Osteoblast (primary cell): ENCODE data around the gene CFB. TPM values are rescaled to one million over a fixed set of nuclear protein-coding genes. Genes with fewer than 3 reads are reported as not detected.

Experiments used
- DNase-seq: peaks from one replicate; pipeline ENCODE4 v3.0.0; 2011; ENCODE audit warnings: low spot score, mixed read lengths; ENCODE audit not compliant: insufficient read length; ENCODE audit errors: missing footprints
- H2AFZ ChIP-seq: 2 replicates; pipeline ENCODE4 v1.6.0; 2011; ENCODE audit warnings: mild to moderate bottlenecking, low read length
- H3K27ac ChIP-seq: 2 replicates; pipeline ENCODE4 v1.5.1; 2011; ENCODE audit warnings: mild to moderate bottlenecking, low read depth, low read length, moderate library complexity
- H3K27me3 ChIP-seq: 2 replicates; pipeline ENCODE4 v1.6.0; 2012; ENCODE audit warnings: mild to moderate bottlenecking, control low read depth, inconsistent platforms, low read length, moderate library complexity; ENCODE audit not compliant: insufficient read depth
- H3K36me3 ChIP-seq: 2 replicates; pipeline ENCODE4 v1.5.1; 2011; ENCODE audit warnings: mild to moderate bottlenecking, low read length, control low read depth, moderate library complexity; ENCODE audit not compliant: insufficient read depth
- H3K4me1 ChIP-seq: 2 replicates; pipeline ENCODE4 v1.5.1; 2011; ENCODE audit warnings: mild to moderate bottlenecking, low read length, control low read depth, moderate library complexity; ENCODE audit not compliant: insufficient read depth
- H3K4me2 ChIP-seq: 2 replicates; pipeline ENCODE4 v1.6.0; 2011; ENCODE audit warnings: mild to moderate bottlenecking, low read length; ENCODE audit not compliant: insufficient read depth
- H3K4me3 ChIP-seq: fragments of 200-600 bp; sonication (generic); 3 replicates; pipeline ENCODE4 v1.5.1; 2012; ENCODE audit warnings: mild to moderate bottlenecking, low read length, inconsistent platforms; ENCODE audit not compliant: insufficient read depth
- H3K79me2 ChIP-seq: 2 replicates; pipeline ENCODE4 v1.6.0; 2012; ENCODE audit warnings: mild to moderate bottlenecking, low read length, control low read depth, inconsistent platforms; ENCODE audit not compliant: insufficient read depth
- H3K9me3 ChIP-seq: 2 replicates; pipeline ENCODE4 v1.5.1; 2011; ENCODE audit warnings: low read depth, low read length, control low read depth
- H4K20me1 ChIP-seq: 2 replicates; pipeline ENCODE4 v1.6.0; 2012; ENCODE audit warnings: mild to moderate bottlenecking, low read length, control low read depth; ENCODE audit not compliant: insufficient read depth
- total RNA-seq: library from RNA; depleted of rRNA; stranded (reverse); fragments of >200 nt; gene quantifications from 2 replicates; pipeline ENCODE4 v1.2.3, GENCODE V29; 2012
- TF ChIP-seq, protein P1 (sequence below): IDR thresholded peaks from 2 replicates; pipeline ENCODE4 v1.5.1; 2011; ENCODE audit warnings: mild to moderate bottlenecking, low read depth, low read length, moderate library complexity; ENCODE audit errors: extremely low read depth

The CFB gene
- total RNA-seq, 1 donor = 26.8 TPM

DNA sequence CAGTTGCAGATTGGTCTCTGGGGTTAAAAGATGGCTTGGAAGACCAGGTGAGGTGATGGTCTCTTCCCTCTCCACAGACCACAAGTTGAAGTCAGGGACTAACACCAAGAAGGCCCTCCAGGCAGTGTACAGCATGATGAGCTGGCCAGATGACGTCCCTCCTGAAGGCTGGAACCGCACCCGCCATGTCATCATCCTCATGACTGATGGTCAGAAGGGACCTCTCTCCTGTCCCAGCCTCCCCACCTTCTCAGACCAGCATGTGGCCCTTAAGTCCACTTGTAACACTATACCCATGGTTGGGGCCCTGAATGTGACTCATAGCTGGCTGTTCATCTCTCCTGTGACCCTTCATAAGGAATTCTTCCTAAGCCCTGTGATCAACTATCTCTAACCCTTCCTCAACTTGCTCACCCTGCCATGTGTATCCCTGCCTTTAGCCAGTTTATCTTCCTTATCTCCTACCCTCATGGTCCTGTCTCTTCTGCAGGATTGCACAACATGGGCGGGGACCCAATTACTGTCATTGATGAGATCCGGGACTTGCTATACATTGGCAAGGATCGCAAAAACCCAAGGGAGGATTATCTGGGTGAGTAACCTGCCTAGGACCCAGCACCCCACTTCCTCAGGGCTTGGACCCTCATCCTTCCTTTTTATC, 3.0 kb downstream of the CFB start:
- H4K20me1 ChIP-seq = no peaks in the 10 kb centered on the region
- H3K9me3 ChIP-seq = no peaks in the 10 kb centered on the region
- H3K4me1 ChIP-seq = peaks cover 23% of the 10 kb centered on the region
- H3K27ac ChIP-seq = no peak overlapping the region
- no peak overlapping the region for H3K4me2 ChIP-seq
- DNase-seq = peak; percentile 84
- no peaks in the 10 kb centered on the region for H3K79me2 ChIP-seq
- TF ChIP-seq, protein P1, sequence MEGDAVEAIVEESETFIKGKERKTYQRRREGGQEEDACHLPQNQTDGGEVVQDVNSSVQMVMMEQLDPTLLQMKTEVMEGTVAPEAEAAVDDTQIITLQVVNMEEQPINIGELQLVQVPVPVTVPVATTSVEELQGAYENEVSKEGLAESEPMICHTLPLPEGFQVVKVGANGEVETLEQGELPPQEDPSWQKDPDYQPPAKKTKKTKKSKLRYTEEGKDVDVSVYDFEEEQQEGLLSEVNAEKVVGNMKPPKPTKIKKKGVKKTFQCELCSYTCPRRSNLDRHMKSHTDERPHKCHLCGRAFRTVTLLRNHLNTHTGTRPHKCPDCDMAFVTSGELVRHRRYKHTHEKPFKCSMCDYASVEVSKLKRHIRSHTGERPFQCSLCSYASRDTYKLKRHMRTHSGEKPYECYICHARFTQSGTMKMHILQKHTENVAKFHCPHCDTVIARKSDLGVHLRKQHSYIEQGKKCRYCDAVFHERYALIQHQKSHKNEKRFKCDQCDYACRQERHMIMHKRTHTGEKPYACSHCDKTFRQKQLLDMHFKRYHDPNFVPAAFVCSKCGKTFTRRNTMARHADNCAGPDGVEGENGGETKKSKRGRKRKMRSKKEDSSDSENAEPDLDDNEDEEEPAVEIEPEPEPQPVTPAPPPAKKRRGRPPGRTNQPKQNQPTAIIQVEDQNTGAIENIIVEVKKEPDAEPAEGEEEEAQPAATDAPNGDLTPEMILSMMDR = no peak
- H3K4me3 ChIP-seq = no peak overlapping the region
- H3K27me3 ChIP-seq = no peaks in the 10 kb centered on the region
- no peak overlapping the region for H2AFZ ChIP-seq
- H3K36me3 ChIP-seq = peaks cover 27% of the 10 kb centered on the region

- Histone ChIP-seq H3K4me3 (no peak overlapping the region), H3K27me3 (no peaks in the 10 kb centered on the region), H3K36me3 (peaks cover 39% of the 10 kb centered on the region), H3K4me2 (no peak overlapping the region), H3K27ac (no peak overlapping the region), H3K4me1 (peaks cover 20% of the 10 kb centered on the region), H3K9me3 (no peaks in the 10 kb centered on the region), H2AFZ (no peak overlapping the region), H4K20me1 (no peaks in the 10 kb centered on the region), H3K79me2 (no peaks in the 10 kb centered on the region)
- TF ChIP-seq, protein P1 = no peak
- DNase-seq = peak; percentile 2
Observed at GRCh38 chr6:31949926-31950548, 4.1 kb downstream of the CFB start.

GRCh38 chr6:31952140-31952805, 6.4 kb downstream of the CFB start:
- no peak overlapping the region for H2AFZ ChIP-seq
- H3K4me1 ChIP-seq = peaks cover 7% of the 10 kb centered on the region
- H3K27ac ChIP-seq = no peak overlapping the region
- no peak overlapping the region for H3K4me3 ChIP-seq
- peaks cover 56% of the 10 kb centered on the region for H3K36me3 ChIP-seq
- DNase-seq = peak; percentile 96
- H3K79me2 ChIP-seq = peaks cover 9% of the 10 kb centered on the region
- no peaks in the 10 kb centered on the region for H3K27me3 ChIP-seq
- H3K4me2 ChIP-seq = no peak overlapping the region
- H4K20me1 ChIP-seq = no peaks in the 10 kb centered on the region
- no peaks in the 10 kb centered on the region for H3K9me3 ChIP-seq
- TF ChIP-seq, protein P1 = peak; percentile 93

DNA sequence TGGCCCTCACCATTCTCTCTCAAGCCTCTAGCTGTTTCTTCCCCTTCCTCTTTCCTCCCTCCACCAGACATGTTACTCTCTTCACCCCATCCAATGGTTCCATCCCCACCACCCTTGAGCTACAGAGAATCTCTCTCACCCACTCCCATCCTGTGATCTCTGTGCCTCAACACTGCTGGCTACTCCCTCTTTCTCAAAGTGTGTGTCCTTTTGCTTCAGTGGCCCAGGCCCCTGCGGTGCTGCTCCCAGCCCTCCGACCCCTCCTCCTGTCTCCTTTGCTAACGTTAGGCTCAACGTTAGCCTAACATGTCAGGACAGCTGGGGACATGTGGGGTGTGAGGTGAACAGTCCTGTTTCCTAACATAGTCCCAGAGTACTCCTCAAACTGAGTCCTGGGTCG, 7.0 kb downstream of the CFB start:
- no peaks in the 10 kb centered on the region for H3K9me3 ChIP-seq
- H3K36me3 ChIP-seq = peaks cover 57% of the 10 kb centered on the region
- no peak overlapping the region for H2AFZ ChIP-seq
- peaks cover 11% of the 10 kb centered on the region for H3K4me1 ChIP-seq
- no peak overlapping the region for H3K4me3 ChIP-seq
- DNase-seq = peak; percentile 42
- H3K27me3 ChIP-seq = no peaks in the 10 kb centered on the region
- no peak overlapping the region for H3K4me2 ChIP-seq
- TF ChIP-seq, protein P1 = no peak
- no peaks in the 10 kb centered on the region for H4K20me1 ChIP-seq
- no peak overlapping the region for H3K27ac ChIP-seq
- H3K79me2 ChIP-seq = peaks cover 15% of the 10 kb centered on the region
